Measurements from ENCODE around the gene NAALADL2.
"Not testable (repeated sequence)": the region's sequence is repeated elsewhere in the genome, so short reads cannot be mapped to it uniquely, and the experiment has no call there.

NAALADL2 gene

DNA sequence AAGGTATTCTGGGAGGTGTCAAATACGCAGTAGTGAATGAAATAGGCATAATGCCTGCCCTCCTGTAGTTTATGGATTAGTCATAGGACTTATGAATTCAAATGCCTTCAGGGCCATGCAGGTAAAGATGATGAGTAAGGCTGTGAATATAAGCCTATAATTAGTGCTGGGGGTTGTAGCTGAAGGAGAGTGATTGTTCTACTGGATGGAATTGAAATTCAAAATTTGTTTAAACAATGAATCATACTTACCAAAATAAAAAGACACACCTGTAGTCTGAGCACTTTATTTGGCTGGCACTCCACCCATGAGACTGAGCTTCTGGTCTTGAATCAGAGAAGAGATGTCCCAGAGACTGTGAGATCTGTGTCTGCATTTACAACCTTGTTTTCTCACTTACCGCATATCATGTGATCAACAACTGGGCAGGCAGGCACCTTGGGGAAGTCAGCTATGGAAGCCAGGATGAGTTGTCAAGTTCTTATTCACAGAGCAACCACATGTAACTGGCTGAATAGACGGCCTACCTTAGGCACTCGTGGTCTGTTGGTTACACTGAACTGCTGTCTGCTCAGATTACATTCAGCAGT, 291.8 kb downstream of the NAALADL2 start:
- FAIRE-seq, result no peak

DNA sequence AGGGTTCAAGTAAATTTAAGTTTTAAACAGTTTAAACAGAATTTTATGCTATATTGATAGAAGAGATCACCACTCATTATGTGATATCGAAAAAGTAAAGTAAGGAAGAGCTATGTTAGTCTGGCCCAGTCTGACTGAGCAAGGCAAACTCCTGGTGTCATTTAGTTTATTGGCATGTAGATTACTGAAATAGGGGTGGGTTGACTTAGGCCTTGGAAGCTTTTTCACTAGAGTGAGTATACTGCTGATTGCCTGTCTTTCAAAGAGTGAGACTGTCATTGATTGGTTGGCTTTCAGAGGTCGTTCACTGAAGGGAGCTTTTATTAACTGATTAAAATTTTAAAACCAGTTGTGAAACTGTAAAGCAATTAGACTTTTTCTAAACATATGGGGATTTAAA, 294.5 kb downstream of the NAALADL2 start:
- FAIRE-seq, result no peak

DNA sequence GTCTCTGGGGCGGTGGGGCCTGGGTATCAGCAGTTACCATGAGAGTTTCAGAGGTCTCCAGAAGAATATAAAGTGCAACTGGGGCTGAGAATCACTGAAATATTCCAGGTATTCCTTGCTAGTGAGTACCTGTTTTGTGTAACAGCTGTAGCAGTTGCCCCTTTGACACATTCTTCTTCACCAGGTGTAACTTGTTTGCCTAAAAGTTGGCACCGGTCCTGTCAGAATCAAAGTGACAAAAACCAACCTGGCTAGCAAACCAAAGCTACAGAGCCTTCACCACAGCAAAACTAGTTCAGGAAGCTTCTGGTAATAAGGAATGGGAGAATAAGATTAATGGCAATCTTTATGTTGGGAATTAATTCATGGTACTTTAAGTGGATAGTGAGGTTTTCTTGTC, 296.0 kb downstream of the NAALADL2 start:
- FAIRE-seq, result no peak

DNA sequence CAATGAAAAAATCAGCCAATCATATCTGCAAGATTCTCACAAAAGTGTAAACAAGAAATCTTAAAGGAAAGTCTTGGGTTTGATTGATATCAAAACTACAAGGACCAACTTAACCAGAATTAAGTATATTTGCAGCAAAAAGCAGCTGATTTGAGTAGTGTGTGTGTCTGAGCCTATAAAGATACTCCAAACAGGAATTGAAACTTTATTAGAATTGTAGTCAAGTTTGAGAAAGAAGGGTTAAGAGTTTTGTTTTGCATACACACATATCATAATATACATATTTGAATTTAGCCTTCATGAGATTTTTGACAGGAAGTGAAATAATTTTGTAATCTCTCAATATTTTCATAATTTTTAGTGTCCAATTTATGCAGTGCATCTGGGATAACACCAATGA, 300.1 kb downstream of the NAALADL2 start:
- FAIRE-seq, result no peak

DNA sequence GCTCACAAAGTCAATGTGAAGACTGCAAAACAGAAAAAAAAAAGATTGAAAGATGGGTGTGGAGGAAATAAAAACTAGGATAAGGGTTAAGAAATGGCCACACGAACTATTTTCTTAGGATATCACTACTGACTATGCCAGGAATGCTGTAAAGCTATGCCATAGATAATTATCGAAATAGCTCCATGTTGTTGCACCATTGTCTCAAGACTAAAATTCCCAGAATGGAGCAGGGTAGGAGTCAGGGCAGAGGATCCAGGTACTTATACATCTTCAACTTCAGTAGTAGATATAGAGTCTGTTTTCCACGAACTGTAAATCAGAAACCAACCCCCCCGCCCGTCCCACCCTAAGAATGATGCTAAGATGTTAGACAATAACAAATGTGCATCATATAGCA, 302.2 kb downstream of the NAALADL2 start:
- no peak for FAIRE-seq

DNA sequence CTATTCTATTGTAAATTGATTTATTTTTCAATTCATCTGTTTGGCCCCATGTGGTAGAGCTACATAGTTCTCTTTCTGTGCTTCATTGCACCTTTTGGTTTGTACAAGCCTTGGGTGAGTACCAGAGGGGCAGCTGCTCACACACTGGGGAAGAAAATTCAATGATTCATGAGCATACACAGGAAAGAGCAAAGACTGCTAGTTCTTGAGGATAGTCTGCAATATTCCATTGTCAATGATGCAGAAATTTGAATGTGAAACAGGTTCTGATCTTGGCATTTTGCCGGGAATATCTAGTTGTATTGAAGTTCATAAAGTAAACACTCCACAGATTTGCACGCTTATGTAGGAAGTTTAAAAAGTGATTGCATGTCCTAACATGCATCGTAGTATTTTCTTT, 304.6 kb downstream of the NAALADL2 start:
- no peak for FAIRE-seq

DNA sequence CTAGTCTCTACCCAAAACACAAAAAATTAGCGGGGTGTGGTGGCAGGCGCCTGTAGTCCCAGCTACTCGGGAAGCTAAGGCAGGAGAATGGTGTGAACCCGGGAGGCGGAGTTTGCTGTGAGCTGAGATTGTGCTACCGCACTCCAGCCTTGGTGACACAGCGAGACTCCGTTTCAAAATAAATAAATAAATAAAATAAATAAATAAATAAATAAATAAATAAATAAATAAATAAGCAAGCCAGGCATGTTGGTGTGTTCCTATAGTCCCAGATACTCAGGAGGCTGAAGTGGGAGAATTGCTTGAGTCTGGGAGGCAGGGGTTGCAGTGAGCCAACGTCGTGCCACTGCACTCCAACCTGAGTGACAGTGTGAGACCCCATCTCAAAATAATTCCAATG, 314.0 kb downstream of the NAALADL2 start:
- not testable (repeated sequence) for FAIRE-seq

DNA sequence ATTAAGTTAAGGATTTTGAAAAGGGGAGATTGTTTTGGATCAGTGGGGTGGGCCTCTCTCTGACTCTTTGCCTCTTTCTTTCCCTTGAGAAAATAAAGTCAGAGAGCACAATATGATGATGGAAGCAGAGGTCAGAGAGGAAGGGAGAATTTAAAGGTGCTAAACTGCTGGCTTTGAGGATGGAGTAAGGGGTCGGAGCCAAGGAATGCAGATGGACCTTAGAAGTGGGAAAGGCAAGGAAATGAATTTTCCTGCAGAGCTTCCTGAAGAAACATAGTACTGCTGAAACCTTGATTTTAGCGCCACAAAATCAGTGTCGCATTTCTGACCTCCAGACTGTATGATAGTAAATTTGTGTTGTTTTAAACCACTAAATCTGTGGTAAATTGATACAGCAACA, 317.4 kb downstream of the NAALADL2 start:
- FAIRE-seq, result no peak

DNA sequence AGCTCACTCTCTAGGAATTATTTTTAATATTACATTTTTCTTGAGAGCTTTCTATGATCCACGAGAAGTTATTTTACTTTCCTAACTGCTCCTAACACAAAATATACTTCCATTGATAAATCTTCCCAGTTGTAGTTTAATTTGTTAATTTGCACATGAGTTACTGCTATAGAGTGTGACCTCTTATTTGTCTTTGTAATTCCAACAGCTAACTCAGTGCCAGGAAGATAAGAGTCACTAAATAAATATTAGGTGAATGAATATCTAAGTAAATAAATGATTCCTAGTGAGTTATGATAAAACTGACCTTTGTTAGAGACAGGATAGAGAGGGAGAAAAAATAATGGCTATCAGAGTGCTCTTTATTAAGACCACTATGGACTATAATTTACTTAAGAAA, 319.9 kb downstream of the NAALADL2 start:
- no peak for FAIRE-seq

DNA sequence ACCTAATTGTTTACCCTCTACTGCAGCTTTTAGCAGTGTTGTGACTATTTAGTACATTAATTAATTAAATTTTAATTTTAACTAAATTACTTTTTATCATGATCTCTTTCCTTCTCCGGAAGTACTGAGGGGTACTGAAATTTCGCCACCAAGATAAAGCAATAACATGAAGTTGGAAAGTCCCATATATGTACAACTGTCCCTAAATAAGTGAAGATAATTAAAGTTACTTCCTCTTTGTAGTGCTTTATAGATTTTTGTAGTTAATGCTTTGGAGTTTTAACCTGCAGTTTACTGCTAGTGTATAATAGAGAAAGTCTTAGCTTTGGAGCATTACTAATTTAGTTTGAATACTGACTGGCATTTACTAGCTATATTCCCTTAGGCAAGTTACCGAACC, 325.3 kb downstream of the NAALADL2 start:
- no peak for FAIRE-seq

DNA sequence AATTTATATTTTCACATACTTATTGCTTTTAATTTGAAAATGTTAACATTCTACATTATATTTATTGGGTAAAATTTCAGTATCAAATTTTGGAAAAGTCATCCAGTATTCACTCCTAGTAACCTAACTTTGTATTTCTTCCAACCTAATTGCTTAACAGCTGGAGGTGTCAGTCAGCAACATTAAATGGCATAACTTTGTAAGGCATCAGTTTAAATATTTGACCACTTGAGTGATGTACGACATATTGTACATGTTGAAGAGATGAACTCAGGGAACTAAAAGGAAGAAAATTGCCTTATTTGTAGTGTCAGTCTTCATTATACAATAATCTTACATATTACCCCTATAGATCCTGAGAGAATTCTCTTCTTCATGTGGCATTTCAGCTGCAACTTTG, 326.8 kb downstream of the NAALADL2 start:
- no peak for FAIRE-seq

DNA sequence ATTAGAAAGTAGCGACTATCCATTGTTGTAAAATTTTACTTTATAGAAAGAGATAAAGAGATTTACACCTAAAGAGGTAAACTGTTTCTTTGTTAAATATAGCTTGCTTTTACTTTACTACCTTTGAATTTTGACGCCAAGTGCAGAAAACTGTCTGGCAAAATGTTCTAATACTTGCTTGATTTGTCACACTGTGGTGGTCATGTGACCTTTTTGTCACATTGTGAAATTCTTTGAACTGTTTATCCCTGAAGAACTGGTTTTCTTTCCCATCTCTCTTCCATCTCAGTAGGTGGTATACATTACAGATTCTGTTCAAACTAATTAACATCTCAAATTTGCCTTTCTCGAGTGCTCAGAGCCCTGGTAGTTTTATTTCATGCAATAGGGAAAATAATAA, 327.4 kb downstream of the NAALADL2 start:
- no peak for FAIRE-seq

DNA sequence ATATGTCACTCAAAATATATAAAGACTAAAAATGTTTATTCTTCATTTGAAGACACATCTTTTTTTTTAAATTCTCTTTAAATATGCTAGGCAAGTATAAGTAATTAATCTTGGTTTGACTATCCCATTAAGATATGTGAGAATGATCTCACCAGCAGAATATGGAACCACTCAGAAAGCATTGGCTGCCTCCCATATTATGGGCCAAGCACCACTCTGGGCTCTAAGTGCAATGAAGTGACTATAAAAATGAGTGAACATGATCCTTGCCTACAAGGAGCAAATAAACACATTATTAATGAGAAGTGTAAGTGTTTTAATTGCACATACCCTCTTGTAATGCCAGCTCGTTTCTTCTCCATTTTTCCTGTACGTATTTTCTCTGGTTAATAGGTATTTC, 328.5 kb downstream of the NAALADL2 start:
- FAIRE-seq, result no peak

DNA sequence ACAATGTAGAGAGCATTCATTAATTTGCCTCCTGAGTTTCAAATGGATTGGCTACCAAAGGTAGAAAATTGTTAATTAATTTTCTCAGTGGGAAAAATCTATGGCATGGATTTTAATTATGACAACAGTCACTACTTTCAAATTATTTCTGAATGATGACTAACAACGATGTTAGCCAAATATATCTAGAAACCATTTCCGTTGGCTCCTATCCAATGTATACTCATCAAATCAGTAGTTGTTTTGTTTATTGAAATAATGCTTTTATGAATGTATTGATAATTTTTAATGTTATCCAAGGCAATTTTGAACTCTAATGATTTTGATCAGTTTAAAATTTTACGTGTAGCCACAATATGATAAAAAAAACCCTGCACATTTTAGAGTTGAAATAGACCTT, 333.4 kb downstream of the NAALADL2 start:
- no peak for FAIRE-seq

DNA sequence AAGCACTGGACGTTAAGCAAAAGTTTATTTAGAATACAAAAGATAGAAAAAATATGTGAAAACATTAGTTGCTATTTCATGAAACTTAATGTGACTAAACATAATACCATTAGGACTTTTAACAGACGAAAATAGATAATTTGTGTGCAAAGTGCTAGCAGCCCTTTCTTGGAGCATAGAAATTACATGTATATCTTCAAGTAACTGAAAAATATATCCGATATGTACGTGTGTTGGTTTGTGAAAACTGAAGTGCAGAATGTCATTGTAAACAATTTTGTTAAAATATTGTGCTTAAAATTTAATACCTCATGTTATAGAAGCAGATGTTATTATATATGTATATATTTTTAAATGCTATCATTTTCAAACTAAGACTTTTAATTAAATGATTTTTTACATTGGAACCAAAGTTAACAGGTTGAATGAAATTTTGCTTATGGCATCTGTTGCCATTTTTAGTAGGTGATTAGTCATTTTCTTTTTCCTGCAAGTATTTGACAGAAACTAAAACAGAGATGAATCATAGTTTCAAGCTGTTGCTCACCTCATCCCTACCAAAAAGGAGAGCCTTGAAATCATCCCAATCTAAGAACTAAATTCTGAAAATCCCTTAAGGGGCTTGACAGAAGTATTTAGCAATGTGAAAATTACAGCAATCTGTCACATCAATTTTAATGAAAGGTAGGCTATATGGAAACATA, 334.8 kb downstream of the NAALADL2 start:
- FAIRE-seq, result no peak

DNA sequence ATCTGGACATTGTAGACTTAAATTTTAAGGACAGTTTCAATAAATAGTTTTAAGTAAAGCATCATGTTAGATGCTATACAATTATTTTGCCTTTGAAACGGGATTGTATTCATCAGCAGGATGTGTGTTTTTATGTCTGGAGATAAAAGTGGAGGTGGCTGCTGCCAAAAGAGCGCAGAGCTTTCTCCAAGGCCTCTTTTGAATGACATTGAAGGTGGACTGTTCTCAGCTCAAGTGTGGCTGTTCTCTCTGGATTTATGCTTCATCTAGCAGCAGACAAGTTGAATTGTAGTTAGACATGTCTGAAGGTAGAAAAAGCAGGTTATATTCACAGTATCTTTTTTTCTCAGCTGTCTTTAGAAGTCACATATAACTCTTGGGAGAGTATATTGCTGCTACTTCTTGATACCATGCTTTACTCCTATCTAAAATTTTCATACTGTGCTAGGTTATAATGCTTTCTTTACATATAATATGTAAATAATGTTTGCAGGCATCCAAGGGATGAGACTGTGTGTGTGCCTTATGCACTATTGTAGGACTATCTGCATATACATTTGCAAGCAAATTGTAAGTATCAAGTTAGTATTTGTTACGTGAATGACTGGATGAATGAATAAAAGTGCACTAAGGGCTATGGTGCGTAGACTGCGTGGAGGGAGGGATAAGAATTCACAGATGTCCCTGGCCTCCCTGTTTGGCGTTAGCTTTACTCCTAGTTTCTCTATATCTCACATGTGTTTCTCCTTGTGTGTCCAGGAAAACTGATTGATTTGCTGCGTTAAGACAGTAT, 340.1 kb downstream of the NAALADL2 start:
- no peak for FAIRE-seq

DNA sequence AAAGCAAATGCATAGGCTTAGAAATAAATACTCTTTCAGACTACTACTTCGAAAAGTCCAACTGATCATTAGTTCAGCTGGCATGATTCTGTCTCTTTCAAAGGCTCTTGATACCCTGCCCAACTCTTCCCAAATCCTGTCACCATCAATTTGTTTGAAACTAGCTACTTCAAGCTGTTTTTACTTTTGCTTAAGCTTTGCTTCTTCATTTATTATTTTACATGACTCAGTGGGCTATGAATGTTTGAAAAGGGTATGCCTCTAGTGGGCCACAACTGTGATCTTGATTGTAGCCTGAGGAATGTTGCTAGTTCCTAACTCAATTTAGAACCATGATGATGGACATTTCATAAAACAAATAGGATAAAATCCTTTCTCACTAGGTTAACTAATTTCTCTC, 340.8 kb downstream of the NAALADL2 start:
- no peak for FAIRE-seq

DNA sequence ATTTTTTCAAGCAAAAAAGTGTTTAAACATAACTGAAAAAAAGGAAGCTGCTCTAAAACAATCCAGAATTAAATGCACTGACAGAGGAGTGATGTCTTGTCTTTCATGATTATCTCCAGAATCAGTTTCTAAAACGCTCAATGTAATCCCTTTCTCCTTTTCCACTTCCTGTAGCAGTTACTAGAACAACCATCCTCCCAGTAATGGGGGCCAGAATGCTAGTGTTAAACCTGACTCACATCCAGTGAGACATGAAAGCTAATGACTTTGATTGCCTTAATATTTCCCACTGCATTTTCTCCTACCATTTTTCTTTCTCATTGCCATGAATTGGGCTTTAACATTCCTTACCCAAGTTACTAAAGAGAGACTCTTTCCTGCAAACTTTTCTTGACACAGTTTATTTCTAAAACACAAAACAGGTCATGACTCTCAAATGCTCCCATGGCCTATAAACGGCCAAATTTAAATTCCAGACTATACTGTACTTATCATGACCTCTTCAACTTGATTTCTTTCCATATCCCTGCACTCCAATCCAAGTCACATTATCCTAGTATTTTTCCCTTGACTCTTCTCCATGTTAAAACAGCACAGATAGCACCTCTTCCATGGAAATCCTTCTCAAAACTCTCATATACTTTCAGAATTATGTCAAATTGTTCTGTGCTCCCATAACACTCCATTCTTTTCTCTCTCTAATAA, 341.4 kb downstream of the NAALADL2 start:
- FAIRE-seq, result no peak

DNA sequence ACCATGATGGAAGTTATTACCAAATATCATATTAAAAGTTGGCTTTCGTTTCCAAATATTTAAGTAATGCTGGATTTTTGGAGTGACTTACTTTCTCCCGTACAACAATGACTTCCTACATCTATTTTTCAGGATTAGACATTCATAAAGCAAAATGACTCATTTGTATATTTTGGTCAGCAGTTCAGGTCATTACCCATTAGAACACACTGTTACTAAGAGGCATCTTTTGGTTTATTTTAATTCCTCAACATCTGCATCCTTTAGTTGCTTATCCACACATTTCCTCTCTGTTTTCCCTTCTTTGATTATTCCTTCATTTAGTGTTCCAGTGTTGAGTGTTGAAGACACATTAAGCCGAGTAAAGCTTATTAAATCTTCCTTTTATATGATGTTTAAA, 348.2 kb downstream of the NAALADL2 start:
- FAIRE-seq, result no peak

DNA sequence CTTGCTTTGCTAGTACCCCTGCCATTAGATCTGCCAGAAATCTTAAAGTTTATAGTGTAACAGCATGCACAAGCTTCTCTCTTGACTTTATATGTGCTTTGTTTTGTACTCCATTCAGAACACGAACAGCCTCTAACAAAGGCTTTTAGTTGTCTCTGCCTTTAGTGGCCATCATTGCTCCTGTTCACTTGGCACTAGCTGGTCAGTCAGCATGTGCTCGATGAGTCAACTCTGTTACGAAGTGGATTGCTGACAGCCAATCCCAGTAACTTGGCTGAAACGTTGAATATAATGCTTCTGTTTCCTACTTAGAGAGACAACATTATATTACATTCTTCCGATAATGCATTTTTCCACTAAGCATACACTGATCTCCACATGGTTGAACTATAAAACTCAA, 349.2 kb downstream of the NAALADL2 start:
- FAIRE-seq, result no peak

DNA sequence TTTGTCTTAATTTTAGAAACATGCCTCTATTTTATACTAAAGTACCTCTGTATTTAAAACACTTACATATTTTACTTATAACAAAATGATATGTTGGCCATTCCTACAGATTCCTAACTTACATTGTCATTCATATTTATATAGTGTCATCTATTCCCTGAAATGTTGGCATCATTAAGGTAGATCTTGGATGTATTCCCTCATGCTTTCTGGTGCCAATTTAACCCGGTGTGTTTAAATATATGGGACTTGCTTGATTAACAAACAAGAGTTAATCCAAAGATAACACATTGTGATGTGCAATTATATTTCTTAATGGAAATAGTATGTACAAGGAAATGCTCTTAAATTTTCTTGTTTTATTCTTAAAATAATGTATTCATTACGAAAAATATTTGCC, 352.3 kb downstream of the NAALADL2 start:
- FAIRE-seq, result no peak

DNA sequence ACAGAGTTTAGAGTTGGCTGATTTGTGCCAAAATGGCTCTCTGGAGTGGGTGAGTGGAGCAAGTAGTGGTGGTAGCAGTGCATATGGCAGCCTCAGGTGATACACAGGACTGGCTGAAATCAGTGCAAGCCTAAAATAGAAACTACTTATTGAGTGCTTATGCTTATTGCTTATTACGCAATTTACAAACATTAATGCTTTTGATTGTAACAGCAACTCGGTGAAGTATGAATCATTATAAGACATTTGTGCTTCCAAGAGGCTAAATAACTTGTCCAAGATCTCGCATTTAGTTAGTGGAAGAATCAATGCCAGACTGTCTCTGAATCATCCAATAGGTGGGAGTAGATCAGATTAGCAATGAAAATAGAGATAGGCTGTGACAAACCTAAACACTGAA, 353.8 kb downstream of the NAALADL2 start:
- no peak for FAIRE-seq

DNA sequence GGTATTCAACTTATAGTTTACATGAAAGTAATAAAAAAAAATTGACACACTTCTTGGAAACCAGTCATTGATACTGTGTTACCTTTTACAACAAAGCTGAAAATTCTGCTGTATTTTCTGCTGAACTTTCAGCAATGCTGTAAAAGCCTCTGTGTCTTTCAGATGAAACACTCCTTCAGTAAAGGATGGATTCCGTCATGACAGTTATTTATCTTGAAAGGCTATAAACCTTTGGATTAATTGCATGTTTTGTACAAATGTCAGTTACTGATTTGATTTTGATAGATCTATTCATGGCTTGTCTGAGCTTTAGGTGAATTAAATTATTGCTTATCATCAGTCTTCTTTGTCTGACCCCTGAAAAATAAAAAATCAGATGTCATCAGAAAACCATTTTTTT, 355.1 kb downstream of the NAALADL2 start:
- FAIRE-seq, result no peak

DNA sequence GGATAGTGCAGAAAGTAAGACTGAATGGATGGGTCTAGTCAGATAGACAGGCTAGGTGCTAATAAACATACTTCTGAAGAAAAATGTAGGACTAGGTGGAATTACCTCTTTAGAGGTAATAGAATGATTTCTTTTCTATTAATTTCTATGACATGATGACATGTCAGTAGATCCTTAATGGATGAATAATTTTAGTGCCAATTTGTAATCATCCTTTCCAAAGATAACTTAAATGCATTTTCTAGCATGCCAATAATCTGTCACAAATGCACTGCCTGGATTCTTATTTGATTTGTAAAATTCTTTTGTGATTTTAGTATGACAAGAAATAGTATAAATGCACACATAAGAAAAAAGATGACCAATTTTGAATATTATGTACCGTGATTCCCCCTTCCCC, 356.7 kb downstream of the NAALADL2 start:
- FAIRE-seq, result no peak
